WTC11 (cell line): ENCODE results near the gene TOP2A. TPM values are rescaled to one million over a fixed set of nuclear protein-coding genes. Genes with fewer than 3 reads are reported as not detected.
A peak's percentile ranks its signal among the peaks of the same experiment; 100 is the strongest.

Source experiments
- ATAC-seq: fragments of 200-7000 bp; cut with Tn5 transposase; 2 replicates; pipeline ENCODE4 v1.10.0; 2021; ENCODE audit warnings: mild to moderate bottlenecking, moderate library complexity
- CTCF ChIA-PET: fragments of 300-600 bp; sonication (Branson Sonifier 250); formaldehyde crosslinking; loops from one replicate; lab custom pipeline; 2021; ENCODE audit warnings: antibody characterized with exemption; lab: Charles Lee
- POLR2A ChIA-PET: fragments of 350-600 bp; sonication (Branson Sonifier 250); formaldehyde crosslinking; loops from one replicate; lab custom pipeline; 2021; ENCODE audit warnings: antibody characterized with exemption; lab: Charles Lee
- DNase-seq: peaks from one replicate; pipeline ENCODE4 v3.0.0; 2021; ENCODE audit warnings: low spot score
- H3K27ac Mint-ChIP-seq: 2 replicates; pipeline ENCODE4 v1.8.0; 2021; ENCODE audit warnings: mixed read lengths
- H3K27me3 Mint-ChIP-seq: 2 replicates; pipeline ENCODE4 v1.8.0; 2021; ENCODE audit warnings: low read depth, mild to moderate bottlenecking, moderate library complexity, mixed read lengths
- H3K36me3 Mint-ChIP-seq: 2 replicates; pipeline ENCODE4 v1.8.0; 2021; ENCODE audit warnings: mixed read lengths
- H3K4me1 Mint-ChIP-seq: 2 replicates; pipeline ENCODE4 v1.8.0; 2022; ENCODE audit warnings: mixed read lengths
- H3K4me3 Mint-ChIP-seq: 2 replicates; pipeline ENCODE4 v1.8.0; 2021; ENCODE audit warnings: mild to moderate bottlenecking, moderate library complexity, mixed read lengths
- H3K9me3 Mint-ChIP-seq: 2 replicates; pipeline ENCODE4 v1.8.0; 2021; ENCODE audit warnings: mixed read lengths
- CREM ChIP-seq: sonication (generic); formaldehyde crosslinking; IDR thresholded peaks from 2 replicates; pipeline ENCODE4 v1.8.1; 2022; ENCODE audit warnings: mild to moderate bottlenecking, missing genetic modification reagents, moderate library complexity
- EMX1 ChIP-seq: fragments of 250-450 bp; sonication (Bioruptor Pico); IDR thresholded peaks from 2 replicates; pipeline ENCODE4 v1.8.0; 2021; ENCODE audit warnings: mild to moderate bottlenecking
- FOXK1 ChIP-seq: sonication (generic); formaldehyde crosslinking; IDR thresholded peaks from 2 replicates; pipeline ENCODE4 v1.8.0; 2022; ENCODE audit warnings: mild to moderate bottlenecking, moderate library complexity, missing genetic modification reagents
- NFYB ChIP-seq: sonication (generic); formaldehyde crosslinking; conservative IDR thresholded peaks from 2 replicates; pipeline ENCODE4 v1.8.0; 2022; ENCODE audit warnings: low read depth, missing genetic modification reagents
- RORB ChIP-seq: fragments of 250-450 bp; sonication (Bioruptor Pico); IDR thresholded peaks from 2 replicates; pipeline ENCODE4 v1.9.0; 2021; ENCODE audit warnings: mild to moderate bottlenecking
- TEAD1 ChIP-seq: sonication (generic); formaldehyde crosslinking; IDR thresholded peaks from 2 replicates; pipeline ENCODE4 v1.8.0; 2022; ENCODE audit warnings: mild to moderate bottlenecking, missing genetic modification reagents
- ZNF263 ChIP-seq: sonication (generic); formaldehyde crosslinking; IDR thresholded peaks from 2 replicates; pipeline ENCODE4 v1.8.1; 2022; ENCODE audit warnings: low read depth, mild to moderate bottlenecking, moderate library complexity, missing genetic modification reagents
- total RNA-seq: library from RNA; stranded (reverse); gene quantifications from 3 replicates; pipeline ENCODE4 v1.2.3, GENCODE V29; 2021
- TF ChIP-seq, protein P1 (sequence below): fragments of 250-450 bp; sonication (Bioruptor Pico); IDR thresholded peaks from 2 replicates; pipeline ENCODE4 v1.9.0; 2021; ENCODE audit warnings: mild to moderate bottlenecking
- TF ChIP-seq, protein P2 (sequence below): fragments of 250-450 bp; sonication (Bioruptor Pico); IDR thresholded peaks from 2 replicates; pipeline ENCODE4 v1.8.0; 2021; ENCODE audit warnings: mild to moderate bottlenecking
- TF ChIP-seq, protein P3 (sequence below): sonication (generic); formaldehyde crosslinking; IDR thresholded peaks from 2 replicates; pipeline ENCODE4 v1.8.0; 2023; ENCODE audit warnings: missing genetic modification reagents
- TF ChIP-seq, protein P4 (sequence below): sonication (generic); formaldehyde crosslinking; IDR thresholded peaks from 2 replicates; pipeline ENCODE4 v1.8.1; 2022; ENCODE audit warnings: low read depth, mild to moderate bottlenecking, moderate library complexity, missing genetic modification reagents, borderline replicate concordance
- TF ChIP-seq, protein P5 (sequence below): sonication (generic); formaldehyde crosslinking; IDR thresholded peaks from 2 replicates; pipeline ENCODE4 v1.8.1; 2023; ENCODE audit warnings: mild to moderate bottlenecking, missing genetic modification reagents, moderate library complexity
- TF ChIP-seq, protein P6 (sequence below): fragments of 250-450 bp; sonication (Bioruptor Pico); IDR thresholded peaks from 2 replicates; pipeline ENCODE4 v1.9.0; 2021; ENCODE audit warnings: moderate library complexity, mild to moderate bottlenecking, inconsistent platforms, borderline replicate concordance
- TF ChIP-seq, protein P7 (sequence below): sonication (generic); formaldehyde crosslinking; IDR thresholded peaks from 2 replicates; pipeline ENCODE4 v1.8.0; 2022; ENCODE audit warnings: mild to moderate bottlenecking, missing genetic modification reagents

TOP2A gene
- total RNA-seq, 1 experiment from 2014 or later = 307 TPM

DNA sequence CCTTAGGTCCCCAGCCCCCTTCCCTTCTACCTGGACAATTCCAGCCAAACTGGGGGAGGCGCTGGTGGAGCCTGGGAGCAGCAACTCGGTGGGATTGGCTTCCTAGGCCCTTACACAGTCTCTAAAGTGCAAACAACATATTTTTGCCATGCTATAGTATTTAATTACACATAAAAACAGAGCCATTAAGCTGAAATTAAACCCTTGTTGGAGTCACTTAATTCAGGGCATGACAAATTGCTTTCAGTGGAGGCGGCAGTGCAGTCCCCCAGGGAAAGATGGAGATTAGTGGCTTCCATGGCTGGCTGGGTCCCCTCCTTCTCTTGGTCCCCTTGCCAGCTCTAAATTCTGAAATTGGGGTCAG lies 42.9 kb upstream of the TOP2A start (continued):
- TF ChIP-seq, protein P1, sequence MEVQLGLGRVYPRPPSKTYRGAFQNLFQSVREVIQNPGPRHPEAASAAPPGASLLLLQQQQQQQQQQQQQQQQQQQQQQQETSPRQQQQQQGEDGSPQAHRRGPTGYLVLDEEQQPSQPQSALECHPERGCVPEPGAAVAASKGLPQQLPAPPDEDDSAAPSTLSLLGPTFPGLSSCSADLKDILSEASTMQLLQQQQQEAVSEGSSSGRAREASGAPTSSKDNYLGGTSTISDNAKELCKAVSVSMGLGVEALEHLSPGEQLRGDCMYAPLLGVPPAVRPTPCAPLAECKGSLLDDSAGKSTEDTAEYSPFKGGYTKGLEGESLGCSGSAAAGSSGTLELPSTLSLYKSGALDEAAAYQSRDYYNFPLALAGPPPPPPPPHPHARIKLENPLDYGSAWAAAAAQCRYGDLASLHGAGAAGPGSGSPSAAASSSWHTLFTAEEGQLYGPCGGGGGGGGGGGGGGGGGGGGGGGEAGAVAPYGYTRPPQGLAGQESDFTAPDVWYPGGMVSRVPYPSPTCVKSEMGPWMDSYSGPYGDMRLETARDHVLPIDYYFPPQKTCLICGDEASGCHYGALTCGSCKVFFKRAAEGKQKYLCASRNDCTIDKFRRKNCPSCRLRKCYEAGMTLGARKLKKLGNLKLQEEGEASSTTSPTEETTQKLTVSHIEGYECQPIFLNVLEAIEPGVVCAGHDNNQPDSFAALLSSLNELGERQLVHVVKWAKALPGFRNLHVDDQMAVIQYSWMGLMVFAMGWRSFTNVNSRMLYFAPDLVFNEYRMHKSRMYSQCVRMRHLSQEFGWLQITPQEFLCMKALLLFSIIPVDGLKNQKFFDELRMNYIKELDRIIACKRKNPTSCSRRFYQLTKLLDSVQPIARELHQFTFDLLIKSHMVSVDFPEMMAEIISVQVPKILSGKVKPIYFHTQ (CRISPR knock-in tag) = no peak

DNA sequence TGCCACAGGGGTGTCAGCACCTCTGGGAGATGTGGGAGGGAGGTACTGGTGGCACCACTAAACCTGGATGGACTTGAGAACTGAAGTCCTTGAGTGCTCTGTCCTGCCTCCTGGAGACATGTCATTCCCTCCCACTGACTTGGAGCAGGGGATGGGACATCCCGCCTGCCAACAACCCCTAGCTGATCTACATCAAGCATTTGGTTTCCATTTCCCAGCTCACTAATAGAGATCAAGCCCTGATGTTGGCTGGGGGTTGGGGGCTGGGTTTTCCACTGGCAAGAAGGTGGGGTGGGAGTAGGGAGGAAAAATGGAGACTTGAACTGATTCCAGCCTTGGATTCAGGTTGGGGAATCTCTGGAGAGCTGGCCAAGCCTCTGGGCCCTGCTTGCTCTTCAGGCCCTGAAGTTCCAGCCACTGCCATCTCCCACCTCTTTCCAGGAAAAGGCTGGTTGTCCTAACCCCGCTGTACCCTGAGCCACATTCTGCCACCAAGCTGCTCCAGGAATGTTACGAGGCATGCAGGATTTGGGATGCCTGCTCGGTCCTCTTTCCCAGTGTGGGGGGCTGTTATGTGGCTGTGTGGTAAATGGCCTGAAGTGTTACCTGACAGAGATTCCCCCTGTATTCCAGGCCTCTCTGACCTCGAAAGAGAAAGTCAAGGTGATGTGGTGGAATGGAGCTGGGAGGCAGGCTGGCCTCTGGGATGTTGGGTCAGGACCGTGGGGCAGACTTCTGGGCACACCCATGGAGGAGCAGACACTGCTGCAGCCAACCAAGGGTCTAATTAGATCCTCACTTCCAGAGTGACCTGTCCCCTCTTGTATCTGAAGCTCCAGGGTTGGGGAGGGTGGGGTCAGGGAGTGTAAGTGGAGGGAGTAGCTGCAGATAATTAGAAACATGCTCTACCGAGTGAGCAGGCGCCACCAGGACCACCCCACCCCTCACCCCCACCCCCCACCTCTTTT lies 42.2 kb upstream of the TOP2A start:
- no peak overlapping the region for H3K4me3 Mint-ChIP-seq
- CTCF ChIA-PET = interaction anchor here (0.8 to 3.0 kb wide), 7 partner anchors 9 to 100 kb away, joined by 3 to 25 read pairs (median 5); partner anchors contain the start of gene IGFBP4
- no peaks in the 10 kb centered on the region for H3K27me3 Mint-ChIP-seq
- DNase-seq (no peak), ATAC-seq (no peak)
- H3K9me3 Mint-ChIP-seq = 0 out of 2 replicates have a peak, but pooled peaks cover 4% of the 10 kb centered on the region
- no peak overlapping the region for H3K27ac Mint-ChIP-seq
- TF ChIP-seq TEAD1 (CRISPR knock-in tag) = no peak
- TF ChIP-seq, protein P2, sequence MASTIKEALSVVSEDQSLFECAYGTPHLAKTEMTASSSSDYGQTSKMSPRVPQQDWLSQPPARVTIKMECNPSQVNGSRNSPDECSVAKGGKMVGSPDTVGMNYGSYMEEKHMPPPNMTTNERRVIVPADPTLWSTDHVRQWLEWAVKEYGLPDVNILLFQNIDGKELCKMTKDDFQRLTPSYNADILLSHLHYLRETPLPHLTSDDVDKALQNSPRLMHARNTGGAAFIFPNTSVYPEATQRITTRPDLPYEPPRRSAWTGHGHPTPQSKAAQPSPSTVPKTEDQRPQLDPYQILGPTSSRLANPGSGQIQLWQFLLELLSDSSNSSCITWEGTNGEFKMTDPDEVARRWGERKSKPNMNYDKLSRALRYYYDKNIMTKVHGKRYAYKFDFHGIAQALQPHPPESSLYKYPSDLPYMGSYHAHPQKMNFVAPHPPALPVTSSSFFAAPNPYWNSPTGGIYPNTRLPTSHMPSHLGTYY (CRISPR knock-in tag) = no peak
- TF ChIP-seq FOXK1 (CRISPR knock-in tag) = no peak
- no peak for TF ChIP-seq RORB
- no peak for TF ChIP-seq EMX1 (CRISPR knock-in tag)
- TF ChIP-seq CREM (CRISPR knock-in tag) = no peak
- TF ChIP-seq, protein P3, sequence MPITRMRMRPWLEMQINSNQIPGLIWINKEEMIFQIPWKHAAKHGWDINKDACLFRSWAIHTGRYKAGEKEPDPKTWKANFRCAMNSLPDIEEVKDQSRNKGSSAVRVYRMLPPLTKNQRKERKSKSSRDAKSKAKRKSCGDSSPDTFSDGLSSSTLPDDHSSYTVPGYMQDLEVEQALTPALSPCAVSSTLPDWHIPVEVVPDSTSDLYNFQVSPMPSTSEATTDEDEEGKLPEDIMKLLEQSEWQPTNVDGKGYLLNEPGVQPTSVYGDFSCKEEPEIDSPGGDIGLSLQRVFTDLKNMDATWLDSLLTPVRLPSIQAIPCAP (CRISPR knock-in tag) = no peak
- TF ChIP-seq, protein P4, sequence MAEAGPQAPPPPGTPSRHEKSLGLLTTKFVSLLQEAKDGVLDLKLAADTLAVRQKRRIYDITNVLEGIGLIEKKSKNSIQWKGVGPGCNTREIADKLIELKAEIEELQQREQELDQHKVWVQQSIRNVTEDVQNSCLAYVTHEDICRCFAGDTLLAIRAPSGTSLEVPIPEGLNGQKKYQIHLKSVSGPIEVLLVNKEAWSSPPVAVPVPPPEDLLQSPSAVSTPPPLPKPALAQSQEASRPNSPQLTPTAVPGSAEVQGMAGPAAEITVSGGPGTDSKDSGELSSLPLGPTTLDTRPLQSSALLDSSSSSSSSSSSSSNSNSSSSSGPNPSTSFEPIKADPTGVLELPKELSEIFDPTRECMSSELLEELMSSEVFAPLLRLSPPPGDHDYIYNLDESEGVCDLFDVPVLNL (CRISPR knock-in tag) = no peak
- POLR2A ChIA-PET = interaction anchor here (1.2 kb wide), 1 partner anchor 16 kb away, joined by 4 read pairs; no protein-coding TSS in a partner anchor
- peaks cover 17% of the 10 kb centered on the region for H3K36me3 Mint-ChIP-seq
- peaks cover 65% of the 10 kb centered on the region for H3K4me1 Mint-ChIP-seq

DNA sequence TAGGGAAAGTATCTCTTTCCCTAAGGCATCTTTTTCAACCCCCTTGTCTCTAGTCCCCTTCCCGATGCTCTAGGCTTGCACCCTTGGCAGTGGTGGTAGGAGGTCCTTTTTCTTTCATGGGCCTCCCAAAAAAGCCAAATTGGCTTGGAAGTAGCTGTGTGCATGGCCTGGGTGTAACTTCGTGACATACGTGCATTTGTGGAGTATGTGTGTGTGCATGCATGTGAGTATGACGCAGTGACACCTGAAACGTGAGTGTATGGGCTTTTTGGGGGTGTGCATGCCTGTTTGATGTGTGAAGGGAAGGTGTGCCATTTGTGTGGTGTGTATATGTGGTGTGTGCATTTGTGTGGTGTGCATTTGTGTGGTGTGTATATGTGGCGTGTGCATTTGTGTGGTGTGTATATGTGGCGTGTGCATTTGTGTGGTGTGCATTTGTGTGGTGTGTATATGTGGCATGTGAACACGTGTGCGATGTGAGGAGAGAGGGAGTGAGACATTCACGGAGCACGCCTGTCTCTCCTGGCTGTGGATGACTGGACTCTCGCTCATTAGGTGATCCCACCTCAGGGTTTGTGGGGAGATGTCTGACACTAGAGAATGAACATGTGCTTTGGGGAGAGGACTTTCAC lies 41.3 kb upstream of the TOP2A start:
- peaks cover 25% of the 10 kb centered on the region for H3K36me3 Mint-ChIP-seq
- H3K27me3 Mint-ChIP-seq = no peaks in the 10 kb centered on the region
- peak overlapping the region; percentile 3 for H3K27ac Mint-ChIP-seq
- DNase-seq = no peak
- H3K4me3 Mint-ChIP-seq = no peak overlapping the region
- TF ChIP-seq ZNF263 (CRISPR knock-in tag) (no peak), RORB (no peak), NFYB (CRISPR knock-in tag) (no peak)
- TF ChIP-seq, protein P5, sequence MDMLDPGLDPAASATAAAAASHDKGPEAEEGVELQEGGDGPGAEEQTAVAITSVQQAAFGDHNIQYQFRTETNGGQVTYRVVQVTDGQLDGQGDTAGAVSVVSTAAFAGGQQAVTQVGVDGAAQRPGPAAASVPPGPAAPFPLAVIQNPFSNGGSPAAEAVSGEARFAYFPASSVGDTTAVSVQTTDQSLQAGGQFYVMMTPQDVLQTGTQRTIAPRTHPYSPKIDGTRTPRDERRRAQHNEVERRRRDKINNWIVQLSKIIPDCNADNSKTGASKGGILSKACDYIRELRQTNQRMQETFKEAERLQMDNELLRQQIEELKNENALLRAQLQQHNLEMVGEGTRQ (CRISPR knock-in tag) = no peak
- TF ChIP-seq, protein P6, sequence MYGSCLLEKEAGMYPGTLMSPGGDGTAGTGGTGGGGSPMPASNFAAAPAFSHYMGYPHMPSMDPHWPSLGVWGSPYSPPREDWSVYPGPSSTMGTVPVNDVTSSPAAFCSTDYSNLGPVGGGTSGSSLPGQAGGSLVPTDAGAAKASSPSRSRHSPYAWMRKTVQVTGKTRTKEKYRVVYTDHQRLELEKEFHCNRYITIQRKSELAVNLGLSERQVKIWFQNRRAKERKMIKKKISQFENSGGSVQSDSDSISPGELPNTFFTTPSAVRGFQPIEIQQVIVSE (CRISPR knock-in tag) = no peak
- TF ChIP-seq, protein P7, sequence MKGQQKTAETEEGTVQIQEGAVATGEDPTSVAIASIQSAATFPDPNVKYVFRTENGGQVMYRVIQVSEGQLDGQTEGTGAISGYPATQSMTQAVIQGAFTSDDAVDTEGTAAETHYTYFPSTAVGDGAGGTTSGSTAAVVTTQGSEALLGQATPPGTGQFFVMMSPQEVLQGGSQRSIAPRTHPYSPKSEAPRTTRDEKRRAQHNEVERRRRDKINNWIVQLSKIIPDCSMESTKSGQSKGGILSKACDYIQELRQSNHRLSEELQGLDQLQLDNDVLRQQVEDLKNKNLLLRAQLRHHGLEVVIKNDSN (CRISPR knock-in tag) = no peak
- TF ChIP-seq, all 79 proteins: peak for 0
- ChIA-PET CTCF (interaction anchor here (1.2 to 3.0 kb wide), 5 partner anchors 8 to 157 kb away, joined by 3 to 25 read pairs (median 6); partner anchors contain the start of gene IGFBP4), POLR2A (interaction anchor here (1.0 kb wide), 1 partner anchor 240 kb away, joined by 3 read pairs; the partner anchor contains the start of gene WIPF2)
- ATAC-seq = no peak
- H3K9me3 Mint-ChIP-seq = no peaks in the 10 kb centered on the region
- H3K4me1 Mint-ChIP-seq = peaks cover 64% of the 10 kb centered on the region
